Mammary epithelial cell (primary cell): Measurements from ENCODE around the gene SLC12A5.

ENCODE experiments used
- CTCF ChIP-seq, 2 donors: IDR thresholded peaks in 1 of 2; conservative IDR thresholded peaks in 1 of 2; 2 replicates each; pipeline ENCODE4 v1.5.1; 2011 to 2012; ENCODE audit warnings: inconsistent platforms in 2 of 2, low read length in 2 of 2, mild to moderate bottlenecking in 2 of 2, control low read depth in 1 of 2, low read depth in 1 of 2; ENCODE audit not compliant: insufficient read depth in 1 of 2; ENCODE audit errors: extremely low read depth in 1 of 2
- EZH2 ChIP-seq: IDR thresholded peaks from 2 replicates; pipeline ENCODE4 v1.6.1; 2012; ENCODE audit warnings: low read length, inconsistent platforms, borderline replicate concordance

GRCh38 chr20:46049190-46049589 is 20.2 kb downstream of the SLC12A5 start:
- TF ChIP-seq CTCF (conservative IDR thresholded peaks at IDR 0.05 in 1 of 2, IDR thresholded peaks at IDR 0.05 in 1 of 2; ENCODE audit: extremely low read depth in 1 of 2, insufficient read depth in 1 of 2, low read depth in 1 of 2, low read length in 2 of 2): no peak
- no peak for TF ChIP-seq EZH2
